ENCODE results near the gene SPATA6L. TPM values are rescaled to one million over a fixed set of nuclear protein-coding genes. Genes with fewer than 3 reads are reported as not detected.
A peak's percentile ranks its signal among the peaks of the same experiment; 100 is the strongest.

Gene SPATA6L
- total RNA-seq, 2 experiments from 2014 or later = 9.4 to 10.8 TPM

- ChIA-PET CTCF (interaction anchor here (0.7 kb wide), 1 partner anchor 12 kb away, joined by 3 read pairs; the partner anchor contains the start of gene CDC37L1), POLR2A (interaction anchor here (0.6 to 2.3 kb wide), 9 partner anchors 10 to 1141 kb away, joined by 3 to 50 read pairs (median 4); partner anchors contain the start of genes AK3 and CDC37L1)
- H3K27me3 Mint-ChIP-seq = no peaks in the 10 kb centered on the region
- DNase-seq (peak in 7 of 14 experiments; percentile 13 to 80 (median 38)), ATAC-seq (ENCODE audit: poor library complexity) (peak; percentile 76)
- H3K4me1 ChIP-seq (ENCODE audit: insufficient read depth, low read length) = peaks cover 50% of the 10 kb centered on the region
- H3K36me3 ChIP-seq (ENCODE audit: insufficient read depth, low read length) = no peaks in the 10 kb centered on the region
- no peaks in the 10 kb centered on the region for H3K27me3 ChIP-seq (ENCODE audit: control insufficient read depth in 1 of 2, insufficient read depth in 2 of 2, low read length in 2 of 2)
- H3K4me3 ChIP-seq (ENCODE audit: low read length) = no peak overlapping the region
- no peaks in the 10 kb centered on the region for H3K9me3 ChIP-seq (ENCODE audit: control insufficient read depth in 1 of 2, insufficient read depth in 1 of 2, low read length in 2 of 2)
- H3K36me3 Mint-ChIP-seq (ENCODE audit: low read depth) = peaks cover 5% of the 10 kb centered on the region
- peak overlapping the region; percentile 88 for H3K27ac Mint-ChIP-seq
- H3K9me3 Mint-ChIP-seq = no peaks in the 10 kb centered on the region
- intact Hi-C loops (cut with DNase I, micrococcal nuclease) = loop anchor here in 1 of 2 experiments (1.0 to 10.0 kb wide), 2 partner anchors 12 to 1143 kb away; partner anchors contain the start of genes CDC37L1 and RFX3
- H3K27ac ChIP-seq (ENCODE audit: low read depth in 1 of 2, low read length in 2 of 2) = no peak overlapping the region
- H3K4me3 Mint-ChIP-seq = peak overlapping the region; percentile 97
- peaks cover 70% of the 10 kb centered on the region for H3K4me1 Mint-ChIP-seq (ENCODE audit: low read depth)
- no peak for TF ChIP-seq CTCF (IDR thresholded peaks at IDR 0.05)
Measured at GRCh38 chr9:4667681-4668080, 1.4 kb upstream of the SPATA6L start.

GRCh38 chr9:4665357-4665756 lies 923 bp downstream of the SPATA6L start:
- POLR2A ChIA-PET = interaction anchor here (0.7 to 5.5 kb wide), 16 partner anchors 12 to 1139 kb away, joined by 3 to 95 read pairs (median 6); partner anchors contain the start of genes AK3, CD274, CDC37L1 and JAK2
- intact Hi-C loops (cut with DNase I, micrococcal nuclease) = loop anchor here in 1 of 2 experiments (10.0 kb wide), 1 partner anchor 1141 kb away; the partner anchor contains the start of gene RFX3
- Histone ChIP-seq H3K27ac (ENCODE audit: low read depth in 1 of 2, low read length in 2 of 2) (no peak overlapping the region), H3K9me3 (ENCODE audit: control insufficient read depth in 1 of 2, insufficient read depth in 1 of 2, low read length in 2 of 2) (no peaks in the 10 kb centered on the region), H3K27me3 (ENCODE audit: control insufficient read depth in 1 of 2, insufficient read depth in 2 of 2, low read length in 2 of 2) (no peaks in the 10 kb centered on the region), H3K4me1 (ENCODE audit: insufficient read depth, low read length) (peaks cover 57% of the 10 kb centered on the region), H3K36me3 (ENCODE audit: insufficient read depth, low read length) (no peaks in the 10 kb centered on the region), H3K4me3 (ENCODE audit: low read length) (no peak overlapping the region)
- Mint-ChIP-seq H3K4me1 (ENCODE audit: low read depth) (peaks cover 75% of the 10 kb centered on the region), H3K36me3 (ENCODE audit: low read depth) (peaks cover 5% of the 10 kb centered on the region), H3K9me3 (no peaks in the 10 kb centered on the region), H3K27ac (peak overlapping the region; percentile 88), H3K4me3 (peak overlapping the region; percentile 97), H3K27me3 (no peaks in the 10 kb centered on the region)
- CTCF ChIA-PET = interaction anchor here (0.9 to 3.9 kb wide), 5 partner anchors 14 to 85 kb away, joined by 3 to 22 read pairs (median 3); partner anchors contain the start of gene CDC37L1
- DNase-seq (no peak), ATAC-seq (ENCODE audit: poor library complexity) (no peak)
- no peak for TF ChIP-seq CTCF (IDR thresholded peaks at IDR 0.05)

DNA sequence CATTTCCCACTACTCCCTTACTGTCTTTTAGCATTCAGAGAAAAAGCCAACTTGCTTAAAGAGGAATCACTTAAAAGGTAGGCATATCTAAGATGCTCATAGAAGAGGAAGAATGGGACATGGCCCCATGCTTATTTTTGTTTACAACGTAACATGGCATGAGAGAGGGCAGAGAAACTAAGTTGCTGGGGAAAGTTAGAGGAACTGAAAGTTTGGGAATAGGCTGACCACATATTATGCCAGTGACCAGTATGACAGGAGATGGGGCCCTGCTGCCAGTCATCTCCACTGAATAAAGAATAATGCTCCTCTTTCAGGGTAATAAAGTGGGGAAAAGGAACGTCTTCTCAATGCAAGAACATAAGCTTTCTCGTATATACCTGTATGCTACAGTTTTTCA lies 2.3 kb downstream of the SPATA6L start:
- Histone ChIP-seq H3K27me3 (ENCODE audit: control insufficient read depth in 1 of 2, insufficient read depth in 2 of 2, low read length in 2 of 2) (no peaks in the 10 kb centered on the region), H3K4me1 (ENCODE audit: insufficient read depth, low read length) (peaks cover 57% of the 10 kb centered on the region), H3K9me3 (ENCODE audit: control insufficient read depth in 1 of 2, insufficient read depth in 1 of 2, low read length in 2 of 2) (no peaks in the 10 kb centered on the region), H3K4me3 (ENCODE audit: low read length) (peak overlapping the region; percentile 81), H3K27ac (ENCODE audit: low read depth in 1 of 2, low read length in 2 of 2) (peak overlapping the region in 1 of 2 donors; percentile 47), H3K36me3 (ENCODE audit: insufficient read depth, low read length) (no peaks in the 10 kb centered on the region)
- H3K27ac Mint-ChIP-seq = peak overlapping the region; percentile 88
- H3K36me3 Mint-ChIP-seq (ENCODE audit: low read depth) = peaks cover 5% of the 10 kb centered on the region
- intact Hi-C loops (cut with DNase I, micrococcal nuclease) = loop anchor here (1.0 to 10.0 kb wide), 6 partner anchors 15 to 1139 kb away; partner anchors contain the start of genes AK3 (in 2 of the 2), RCL1 (in 2 of the 2), CDC37L1 (in 1 of the 2) and RFX3 (in 1 of the 2)
- no peak for ATAC-seq (ENCODE audit: poor library complexity)
- no peaks in the 10 kb centered on the region for H3K9me3 Mint-ChIP-seq
- peak overlapping the region; percentile 97 for H3K4me3 Mint-ChIP-seq
- POLR2A ChIA-PET = interaction anchor here (1.9 to 5.5 kb wide), 5 partner anchors 13 to 77 kb away, joined by 7 to 95 read pairs (median 17); partner anchors contain the start of genes AK3 and CDC37L1
- no peak for TF ChIP-seq CTCF (IDR thresholded peaks at IDR 0.05)
- no peaks in the 10 kb centered on the region for H3K27me3 Mint-ChIP-seq
- peaks cover 74% of the 10 kb centered on the region for H3K4me1 Mint-ChIP-seq (ENCODE audit: low read depth)
- DNase-seq = no peak
- CTCF ChIA-PET = interaction anchor here (1.6 to 3.9 kb wide), 2 partner anchors 15 to 21 kb away, joined by 3 to 22 read pairs; partner anchors contain the start of gene CDC37L1
